ENCODE measurements around the gene RGCC.
"Not testable (repeated sequence)": the region's sequence is repeated elsewhere in the genome, so short reads cannot be mapped to it uniquely, and the experiment has no call there.

Gene RGCC

GRCh38 chr13:41490371-41491015 lies 33.1 kb downstream of the RGCC start:
- no peak for DNase-seq (ENCODE audit: low read depth in 2 of 2)

- DNase-seq (ENCODE audit: low read depth in 2 of 2) = no peak
Observed at GRCh38 chr13:41491436-41491835, 34.1 kb downstream of the RGCC start.

- DNase-seq (ENCODE audit: low read depth in 2 of 2) = no peak
Observed at GRCh38 chr13:41492432-41493260, 35.3 kb downstream of the RGCC start.

GRCh38 chr13:41494202-41494601 lies 36.9 kb downstream of the RGCC start:
- no peak for DNase-seq (ENCODE audit: low read depth in 2 of 2)

- DNase-seq (ENCODE audit: low read depth in 2 of 2) = no peak
Observed at GRCh38 chr13:41495044-41495443, 37.7 kb downstream of the RGCC start.

- no peak for DNase-seq (ENCODE audit: low read depth in 2 of 2)
Observed at GRCh38 chr13:41496420-41497234, 39.3 kb downstream of the RGCC start.

GRCh38 chr13:41497436-41497835 lies 40.1 kb downstream of the RGCC start:
- no peak for DNase-seq (ENCODE audit: low read depth in 2 of 2)

GRCh38 chr13:41499452-41499851 lies 42.1 kb downstream of the RGCC start:
- no peak for DNase-seq (ENCODE audit: low read depth in 2 of 2)

- no peak for DNase-seq (ENCODE audit: low read depth in 2 of 2)
Observed at GRCh38 chr13:41500511-41500910, 43.2 kb downstream of the RGCC start.

DNA sequence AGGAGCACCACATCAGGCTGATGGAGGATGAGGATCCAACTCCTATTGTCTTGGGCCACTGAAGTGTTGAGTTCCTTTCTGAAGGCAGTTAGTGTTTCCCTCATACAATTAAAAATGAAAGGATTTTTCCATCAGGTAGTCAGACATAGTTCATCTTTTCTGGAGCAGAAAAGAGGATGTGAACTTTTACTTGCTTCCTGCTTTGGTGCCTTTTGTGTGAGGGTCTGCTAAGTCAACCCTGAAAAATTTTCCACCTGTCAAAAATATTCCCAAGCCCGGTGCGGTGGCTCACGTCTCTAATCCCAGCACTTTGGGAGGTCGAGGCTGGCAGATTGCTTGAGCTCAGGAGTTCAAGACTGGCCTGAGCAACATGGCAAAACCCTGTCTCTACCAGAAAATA lies 43.9 kb downstream of the RGCC start:
- no peak for DNase-seq (ENCODE audit: low read depth in 2 of 2)

DNA sequence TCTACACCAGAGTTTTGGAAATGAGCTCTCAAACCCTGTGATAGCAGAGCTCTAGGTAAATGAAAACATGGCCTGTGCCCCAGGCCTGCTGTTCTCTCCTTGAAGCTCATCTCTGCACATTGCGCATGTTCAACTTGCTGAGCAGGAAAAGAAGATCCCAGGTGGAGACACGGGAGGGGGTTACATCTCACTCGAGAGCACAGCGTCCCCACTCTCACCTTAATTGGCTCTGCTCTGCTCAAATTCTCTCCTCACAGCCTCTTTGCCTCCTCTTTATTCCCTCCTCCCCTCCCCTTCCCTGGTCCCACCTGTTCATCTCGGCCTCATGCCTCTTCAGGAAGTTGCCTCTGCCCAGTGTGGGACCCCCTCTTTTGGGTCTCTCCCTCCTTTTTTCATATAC lies 44.7 kb downstream of the RGCC start:
- no peak for DNase-seq (ENCODE audit: low read depth in 2 of 2)

GRCh38 chr13:41502673-41503072 lies 45.3 kb downstream of the RGCC start:
- DNase-seq (ENCODE audit: low read depth in 2 of 2) = no peak

DNA sequence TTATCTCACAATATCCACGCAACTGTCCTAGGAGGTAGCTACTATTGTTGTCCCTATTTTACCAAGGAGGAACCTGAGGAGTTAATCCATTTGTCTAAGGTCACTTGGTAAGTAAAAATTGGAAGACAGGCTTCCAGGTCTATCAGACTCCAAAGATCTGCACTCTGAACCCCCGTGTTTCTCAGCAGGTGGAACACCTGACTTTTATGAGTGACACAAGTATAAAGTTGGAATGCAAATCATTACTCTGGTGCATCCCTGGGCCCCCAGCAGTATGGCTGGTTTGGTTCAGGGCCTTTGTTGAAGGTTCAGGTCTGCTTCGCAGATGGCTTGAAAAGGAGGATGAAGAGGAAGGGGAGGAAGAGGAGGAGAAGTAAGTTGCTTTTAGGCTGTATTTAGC lies 46.0 kb downstream of the RGCC start:
- DNase-seq (ENCODE audit: low read depth in 2 of 2) = no peak

GRCh38 chr13:41504657-41505056 lies 47.3 kb downstream of the RGCC start:
- DNase-seq (ENCODE audit: low read depth in 2 of 2) = not testable (repeated sequence)

DNA sequence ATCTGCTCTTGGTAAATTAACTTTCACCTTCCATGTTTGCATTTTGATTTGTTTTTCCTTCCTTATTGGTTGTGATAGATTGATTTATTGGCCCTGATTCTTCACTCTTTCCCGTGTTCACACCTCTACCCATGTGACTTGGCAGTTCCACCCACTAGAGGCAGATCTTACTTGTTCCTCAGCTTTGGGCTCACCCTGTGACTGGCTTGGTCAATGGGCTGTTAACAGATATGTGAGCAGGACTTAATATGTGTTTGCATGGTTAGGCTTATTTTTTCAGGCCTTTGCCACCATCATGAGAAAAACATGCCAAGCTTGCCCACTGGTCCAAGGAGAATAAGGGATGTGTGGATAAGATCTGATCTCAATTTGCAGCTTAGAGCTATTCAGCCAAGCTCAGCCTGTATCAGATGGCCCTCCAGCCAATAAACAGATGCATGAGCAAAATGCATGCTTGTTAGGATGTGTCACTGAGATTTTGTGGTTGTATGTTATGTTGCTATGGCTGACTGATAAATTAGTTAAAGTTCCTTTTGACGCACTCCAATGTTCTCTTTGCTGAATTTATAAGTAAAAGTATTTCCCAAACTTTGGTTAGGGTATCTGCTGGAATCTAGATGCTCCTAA lies 48.0 kb downstream of the RGCC start:
- no peak for DNase-seq (ENCODE audit: low read depth in 2 of 2)

- DNase-seq (ENCODE audit: low read depth in 2 of 2) = no peak
Observed at GRCh38 chr13:41506312-41506711, 49.0 kb downstream of the RGCC start.

- DNase-seq (ENCODE audit: low read depth in 2 of 2) = no peak
Observed at GRCh38 chr13:41509971-41510370, 52.6 kb downstream of the RGCC start.

DNA sequence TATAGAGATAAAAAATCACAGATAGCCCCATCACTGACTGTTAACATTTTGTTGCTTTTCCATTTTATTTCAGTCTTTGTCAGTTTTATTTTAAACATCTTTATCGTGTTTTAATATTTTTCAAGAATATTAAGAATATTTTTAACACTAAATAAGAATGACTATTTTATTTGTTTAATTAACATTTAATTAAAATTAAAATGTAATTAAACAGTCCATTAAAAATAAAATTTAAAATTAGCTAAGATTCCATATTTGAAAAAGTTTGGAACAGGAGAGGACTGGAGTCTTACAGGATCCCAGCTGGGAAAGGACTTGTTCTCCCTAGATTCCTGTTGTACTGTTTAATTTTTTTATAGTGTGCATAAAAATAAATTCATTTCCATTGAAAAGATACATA lies 54.5 kb downstream of the RGCC start:
- no peak for DNase-seq (ENCODE audit: low read depth in 2 of 2)

DNA sequence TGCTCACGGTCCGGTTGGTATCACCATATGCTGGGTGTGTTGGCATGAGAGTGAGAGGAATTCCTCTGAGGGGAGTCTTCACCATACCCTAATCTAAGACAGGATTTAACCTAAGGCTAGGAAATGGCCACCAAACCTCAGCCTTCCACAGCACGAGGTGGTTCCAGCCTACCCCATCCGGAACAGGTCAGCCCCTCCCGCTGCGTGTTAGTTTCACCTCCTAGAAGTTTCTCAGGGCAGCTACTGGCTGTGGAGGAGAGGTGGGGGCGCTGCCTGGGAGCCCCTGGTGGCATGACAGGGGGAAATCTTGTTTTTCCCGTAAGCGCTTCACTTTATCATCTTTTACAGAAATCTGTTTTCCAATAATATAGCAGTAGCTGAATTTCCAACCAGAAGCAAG lies 55.1 kb downstream of the RGCC start:
- no peak for DNase-seq (ENCODE audit: low read depth in 2 of 2)

- DNase-seq (ENCODE audit: low read depth in 2 of 2) = no peak
Observed at GRCh38 chr13:41513600-41513999, 56.2 kb downstream of the RGCC start.

GRCh38 chr13:41514853-41515395 lies 57.6 kb downstream of the RGCC start:
- DNase-seq (ENCODE audit: low read depth in 2 of 2) = no peak

All from stimulated activated CD4-positive, alpha-beta T cell treated with anti-CD3 and anti-CD28 coated beads, Interleukin-1b, Interleukin-23, amount 100 ng/mL, for 4 hours (primary cell).